PC-3 (cell line): ENCODE results near the gene ZNF462. TPM values are rescaled to one million over a fixed set of nuclear protein-coding genes. Genes with fewer than 3 reads are reported as not detected.

Source experiments
- ATAC-seq: fragments of 200-7000 bp; cut with Tn5 transposase; 2 replicates; pipeline ENCODE4 v1.9.1; 2020; ENCODE audit warnings: mild to moderate bottlenecking, moderate library complexity
- BruUV-seq: library from RNA; stranded (reverse); fragments of 400-500 nt; replicated peaks from 2 replicates; lab custom pipeline; 2021; lab: Mats Ljungman, UMichigan
- CTCF ChIA-PET: fragments of 300-600 bp; sonication (Branson Sonifier 250); formaldehyde crosslinking; loops from one replicate; lab custom pipeline; 2022; ENCODE audit warnings: antibody characterized with exemption; lab: Charles Lee
- POLR2A ChIA-PET: fragments of 300-600 bp; sonication (Branson Sonifier 250); formaldehyde crosslinking; loops from one replicate; lab custom pipeline; 2022; ENCODE audit warnings: antibody characterized with exemption; ENCODE audit not compliant: unreplicated experiment; lab: Charles Lee
- DNase-seq: peaks from one replicate; pipeline ENCODE4 v3.0.0-alpha.2; 2015
- H2AFZ ChIP-seq: fragments of 300-600 bp; sonication (generic); 2 replicates; pipeline ENCODE4 v1.6.0; 2016; ENCODE audit warnings: antibody characterized with exemption, low read length
- H3F3A ChIP-seq: fragments of 300-600 bp; sonication (generic); one replicate; pipeline ENCODE4 v1.6.0; 2017; ENCODE audit warnings: antibody characterized with exemption, low read length, control low read depth, mild to moderate bottlenecking; ENCODE audit not compliant: unreplicated experiment
- H3K27ac ChIP-seq: fragments of 300-600 bp; sonication (generic); 2 replicates; pipeline ENCODE4 v1.5.1; 2016; ENCODE audit warnings: mild to moderate bottlenecking, low read length
- H3K27me3 ChIP-seq: fragments of 300-600 bp; sonication (generic); 2 replicates; pipeline ENCODE4 v1.6.1; 2016; ENCODE audit warnings: low read length, mixed read lengths
- H3K36me3 ChIP-seq: fragments of 300-600 bp; sonication (generic); 2 replicates; pipeline ENCODE4 v1.6.1; 2016; ENCODE audit warnings: low read depth, mixed run types, low read length, mixed read lengths
- H3K4me1 ChIP-seq: fragments of 300-600 bp; sonication (generic); 2 replicates; pipeline ENCODE4 v1.5.1; 2016; ENCODE audit warnings: low read length; ENCODE audit not compliant: insufficient read depth
- H3K4me2 ChIP-seq: fragments of 300-600 bp; sonication (generic); 2 replicates; pipeline ENCODE4 v1.6.0; 2016; ENCODE audit warnings: low read length
- H3K4me3 ChIP-seq: fragments of 300-600 bp; sonication (generic); 2 replicates; pipeline ENCODE4 v1.5.1; 2016; ENCODE audit warnings: mild to moderate bottlenecking, low read length, mixed read lengths
- H3K79me2 ChIP-seq: fragments of 300-600 bp; sonication (generic); 2 replicates; pipeline ENCODE4 v1.6.1; 2017; ENCODE audit warnings: low read length, mixed read lengths
- H3K9ac ChIP-seq: fragments of 300-600 bp; sonication (generic); 2 replicates; pipeline ENCODE4 v1.6.0; 2016; ENCODE audit warnings: mild to moderate bottlenecking, low read length
- H3K9me2 ChIP-seq: fragments of 300-600 bp; sonication (generic); replicated peaks from 2 replicates; pipeline ENCODE4 v1.6.1; 2016; ENCODE audit warnings: mixed run types, low read length, mixed read lengths
- H3K9me3 ChIP-seq: fragments of 300-600 bp; sonication (generic); 2 replicates; pipeline ENCODE4 v1.6.1; 2016; ENCODE audit warnings: low read length, mixed read lengths
- H4K20me1 ChIP-seq: fragments of 300-600 bp; sonication (generic); 2 replicates; pipeline ENCODE4 v1.6.1; 2016; ENCODE audit warnings: low read length, mixed read lengths
- EZH2 ChIP-seq: fragments of 300-600 bp; sonication (generic); IDR thresholded peaks from one replicate; pipeline ENCODE4 v1.6.1; 2017; ENCODE audit warnings: antibody characterized with exemption, mild to moderate bottlenecking, low read length; ENCODE audit not compliant: unreplicated experiment
- EZH2phosphoT487 ChIP-seq: fragments of 300-600 bp; sonication (generic); IDR thresholded peaks from 2 replicates; pipeline ENCODE4 v1.6.1; 2018; ENCODE audit warnings: mild to moderate bottlenecking, antibody characterized with exemption, low read length, borderline replicate concordance
- intact Hi-C: fragments of 100-400 bp; cut with micrococcal nuclease; formaldehyde crosslinking; loops from 2 replicates; pipeline ENCODE4 v1.9.0; 2023
- total RNA-seq: library from RNA; depleted of rRNA; stranded (reverse); fragments of >200 nt; gene quantifications from 2 replicates; pipeline ENCODE4 v1.2.3, GENCODE V29; 2014
- TF ChIP-seq, protein P1 (sequence below): fragments of 300-600 bp; sonication (generic); conservative IDR thresholded peaks from 2 replicates; pipeline ENCODE4 v1.5.1; 2017; ENCODE audit warnings: antibody characterized with exemption, low read depth, mild to moderate bottlenecking, low read length

The ZNF462 gene
- total RNA-seq, 1 experiment from 2014 or later = 21.2 TPM

- Histone ChIP-seq H3K4me2 (peak overlapping the region; percentile 82), H3K4me1 (peaks cover 40% of the 10 kb centered on the region), H3K79me2 (peaks cover 98% of the 10 kb centered on the region), H3K9me3 (no peaks in the 10 kb centered on the region), H2AFZ (peak overlapping the region; percentile 68), H3K27ac (peak overlapping the region; percentile 67), H3K9ac (peak overlapping the region; percentile 88), H3F3A (no peaks in the 10 kb centered on the region), H3K4me3 (peak overlapping the region; percentile 98), H4K20me1 (no peaks in the 10 kb centered on the region), H3K9me2 (no peaks in the 10 kb centered on the region), H3K27me3 (no peaks in the 10 kb centered on the region), H3K36me3 (0 out of 2 replicates have a peak, but pooled peaks cover 2% of the 10 kb centered on the region)
- peak; percentile 36 for DNase-seq
- POLR2A ChIA-PET = interaction anchor here (0.7 kb wide), 1 partner anchor 577 kb away, joined by 11 read pairs; no protein-coding TSS in a partner anchor
- TF ChIP-seq, protein P1, sequence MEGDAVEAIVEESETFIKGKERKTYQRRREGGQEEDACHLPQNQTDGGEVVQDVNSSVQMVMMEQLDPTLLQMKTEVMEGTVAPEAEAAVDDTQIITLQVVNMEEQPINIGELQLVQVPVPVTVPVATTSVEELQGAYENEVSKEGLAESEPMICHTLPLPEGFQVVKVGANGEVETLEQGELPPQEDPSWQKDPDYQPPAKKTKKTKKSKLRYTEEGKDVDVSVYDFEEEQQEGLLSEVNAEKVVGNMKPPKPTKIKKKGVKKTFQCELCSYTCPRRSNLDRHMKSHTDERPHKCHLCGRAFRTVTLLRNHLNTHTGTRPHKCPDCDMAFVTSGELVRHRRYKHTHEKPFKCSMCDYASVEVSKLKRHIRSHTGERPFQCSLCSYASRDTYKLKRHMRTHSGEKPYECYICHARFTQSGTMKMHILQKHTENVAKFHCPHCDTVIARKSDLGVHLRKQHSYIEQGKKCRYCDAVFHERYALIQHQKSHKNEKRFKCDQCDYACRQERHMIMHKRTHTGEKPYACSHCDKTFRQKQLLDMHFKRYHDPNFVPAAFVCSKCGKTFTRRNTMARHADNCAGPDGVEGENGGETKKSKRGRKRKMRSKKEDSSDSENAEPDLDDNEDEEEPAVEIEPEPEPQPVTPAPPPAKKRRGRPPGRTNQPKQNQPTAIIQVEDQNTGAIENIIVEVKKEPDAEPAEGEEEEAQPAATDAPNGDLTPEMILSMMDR = no peak
- TF ChIP-seq EZH2phosphoT487 = no peak
- TF ChIP-seq EZH2 = no peak
- intact Hi-C loops = loop anchor here (5.0 to 10.0 kb wide), 6 partner anchors 93 to 1022 kb away; no protein-coding TSS in a partner anchor
- peak; percentile 5; the same call in 1 of the 2 replicates for ATAC-seq
- CTCF ChIA-PET = no interaction called here
- BruUV-seq = TSS peak; percentile 4
Measured at GRCh38 chr9:106864373-106865143, 1.6 kb downstream of the ZNF462 start.

GRCh38 chr9:106866243-106866642 is 3.3 kb downstream of the ZNF462 start:
- ChIA-PET POLR2A (no interaction called here), CTCF (no interaction called here)
- ATAC-seq (no peak), DNase-seq (no peak)
- H2AFZ ChIP-seq = no peak overlapping the region
- no peak overlapping the region for H3K9ac ChIP-seq
- no peak overlapping the region for H3K27ac ChIP-seq
- H3F3A ChIP-seq = no peaks in the 10 kb centered on the region
- H3K36me3 ChIP-seq = 0 out of 2 replicates have a peak, but pooled peaks cover 2% of the 10 kb centered on the region
- no peaks in the 10 kb centered on the region for H3K9me2 ChIP-seq
- TF ChIP-seq, protein P1 = no peak
- TF ChIP-seq EZH2phosphoT487 = no peak
- TF ChIP-seq EZH2 = no peak
- no peaks in the 10 kb centered on the region for H4K20me1 ChIP-seq
- intact Hi-C loops = loop anchor here (10.0 kb wide), 1 partner anchor 309 kb away; no protein-coding TSS in a partner anchor
- no peaks in the 10 kb centered on the region for H3K9me3 ChIP-seq
- peak overlapping the region; percentile 98 for H3K4me3 ChIP-seq
- H3K4me2 ChIP-seq = peak overlapping the region; percentile 82
- H3K4me1 ChIP-seq = peaks cover 43% of the 10 kb centered on the region
- peaks cover 100% of the 10 kb centered on the region for H3K79me2 ChIP-seq
- BruUV-seq = no TSS peak
- H3K27me3 ChIP-seq = no peaks in the 10 kb centered on the region
